HFFc6 (cell line): ENCODE results near the gene TSPAN3. TPM values are rescaled to one million over a fixed set of nuclear protein-coding genes. Genes with fewer than 3 reads are reported as not detected.

Experiments
- DNase-seq: peaks from one replicate; pipeline ENCODE4 v3.0.0-alpha.2; 2018
- H3K27ac Mint-ChIP-seq: 2 replicates; pipeline ENCODE4 v1.8.0; 2020; ENCODE audit warnings: mild to moderate bottlenecking, mixed read lengths
- H3K27me3 Mint-ChIP-seq: 2 replicates; pipeline ENCODE4 v1.8.0; 2021; ENCODE audit warnings: mild to moderate bottlenecking, moderate library complexity, mixed read lengths; ENCODE audit not compliant: insufficient read depth
- H3K36me3 Mint-ChIP-seq: 2 replicates; pipeline ENCODE4 v1.8.0; 2021; ENCODE audit warnings: low read depth, mixed read lengths
- H3K4me1 Mint-ChIP-seq: 2 replicates; pipeline ENCODE4 v1.8.0; 2020; ENCODE audit warnings: low read depth, mixed read lengths
- H3K4me3 Mint-ChIP-seq: 2 replicates; pipeline ENCODE4 v1.8.0; 2020; ENCODE audit warnings: mild to moderate bottlenecking, moderate library complexity, mixed read lengths
- H3K9me3 Mint-ChIP-seq: 2 replicates; pipeline ENCODE4 v1.8.0; 2020; ENCODE audit warnings: mild to moderate bottlenecking, mixed read lengths
- total RNA-seq, 6 experiments: library from RNA; stranded (reverse); fragmentation: NEBNext Ultra II Directional; extraction: Animal tissue kit (Norgen Biotek cat#: 25700); gene quantifications; 2 replicates in 1 of 6; 3 replicates in 5 of 6; pipeline ENCODE4 v1.2.3, GENCODE V29; 2021
- TF ChIP-seq, protein P1 (sequence below): fragments of 200-600 bp; sonication (generic); IDR thresholded peaks from 2 replicates; pipeline ENCODE4 v1.5.0; 2021; ENCODE audit warnings: antibody characterized with exemption, mild to moderate bottlenecking

The TSPAN3 gene
- total RNA-seq, 6 experiments from 2014 or later: 153 to 222 (median 183) TPM

DNA sequence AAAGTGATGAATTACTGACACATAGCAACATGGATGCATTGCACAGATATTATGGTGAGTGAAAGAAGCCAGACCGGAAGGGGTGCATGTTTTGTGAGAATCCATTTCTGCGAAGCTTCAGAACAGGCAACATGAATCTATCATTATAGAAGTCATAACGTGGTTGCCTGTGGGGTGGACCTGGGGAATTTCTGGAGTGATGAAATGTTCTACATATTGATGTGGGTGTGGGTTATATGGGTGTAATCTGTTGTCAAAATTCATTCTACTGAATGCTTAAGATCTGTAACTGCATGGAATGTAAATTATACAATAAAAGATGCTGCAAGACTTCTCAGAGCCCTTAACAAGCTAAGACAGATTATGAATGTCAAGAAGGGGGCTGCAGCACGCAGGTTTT is 25.2 kb upstream of the TSPAN3 start:
- no peak for DNase-seq
- TF ChIP-seq, protein P1, sequence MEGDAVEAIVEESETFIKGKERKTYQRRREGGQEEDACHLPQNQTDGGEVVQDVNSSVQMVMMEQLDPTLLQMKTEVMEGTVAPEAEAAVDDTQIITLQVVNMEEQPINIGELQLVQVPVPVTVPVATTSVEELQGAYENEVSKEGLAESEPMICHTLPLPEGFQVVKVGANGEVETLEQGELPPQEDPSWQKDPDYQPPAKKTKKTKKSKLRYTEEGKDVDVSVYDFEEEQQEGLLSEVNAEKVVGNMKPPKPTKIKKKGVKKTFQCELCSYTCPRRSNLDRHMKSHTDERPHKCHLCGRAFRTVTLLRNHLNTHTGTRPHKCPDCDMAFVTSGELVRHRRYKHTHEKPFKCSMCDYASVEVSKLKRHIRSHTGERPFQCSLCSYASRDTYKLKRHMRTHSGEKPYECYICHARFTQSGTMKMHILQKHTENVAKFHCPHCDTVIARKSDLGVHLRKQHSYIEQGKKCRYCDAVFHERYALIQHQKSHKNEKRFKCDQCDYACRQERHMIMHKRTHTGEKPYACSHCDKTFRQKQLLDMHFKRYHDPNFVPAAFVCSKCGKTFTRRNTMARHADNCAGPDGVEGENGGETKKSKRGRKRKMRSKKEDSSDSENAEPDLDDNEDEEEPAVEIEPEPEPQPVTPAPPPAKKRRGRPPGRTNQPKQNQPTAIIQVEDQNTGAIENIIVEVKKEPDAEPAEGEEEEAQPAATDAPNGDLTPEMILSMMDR: no peak
- Mint-ChIP-seq H3K4me1 (no peaks in the 10 kb centered on the region), H3K4me3 (no peak overlapping the region), H3K27me3 (peaks cover 2% of the 10 kb centered on the region; the same call in 1 of the 2 replicates), H3K9me3 (no peaks in the 10 kb centered on the region), H3K36me3 (no peaks in the 10 kb centered on the region), H3K27ac (no peak overlapping the region)

GRCh38 chr15:77094397-77095030 is 23.6 kb upstream of the TSPAN3 start:
- DNase-seq: no peak
- H3K27me3 Mint-ChIP-seq: peaks cover 11% of the 10 kb centered on the region
- no peak overlapping the region for H3K27ac Mint-ChIP-seq
- no peaks in the 10 kb centered on the region for H3K36me3 Mint-ChIP-seq
- no peak overlapping the region for H3K4me3 Mint-ChIP-seq
- TF ChIP-seq, protein P1: peak; percentile 60
- no peaks in the 10 kb centered on the region for H3K9me3 Mint-ChIP-seq
- H3K4me1 Mint-ChIP-seq: no peaks in the 10 kb centered on the region

DNA sequence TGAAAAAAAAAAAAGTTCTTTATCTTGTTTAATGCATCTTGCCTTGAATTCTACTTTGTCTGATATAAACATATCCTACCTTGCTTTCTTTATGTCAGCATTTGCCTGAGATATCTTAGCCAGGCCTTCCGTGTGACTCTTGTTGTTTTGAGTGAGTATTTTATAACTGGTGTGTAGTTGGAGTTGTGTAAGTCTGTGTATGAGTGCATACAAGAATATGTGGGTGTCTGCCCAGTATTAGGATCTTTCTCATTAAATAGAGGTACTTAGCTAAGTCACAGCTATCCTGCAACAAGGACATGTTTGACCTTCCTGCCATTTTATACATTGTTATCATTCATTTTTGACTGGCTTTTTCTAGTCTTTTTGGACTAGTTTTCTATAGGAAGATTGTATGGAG is 22.5 kb upstream of the TSPAN3 start:
- no peak overlapping the region for H3K4me3 Mint-ChIP-seq
- H3K36me3 Mint-ChIP-seq: no peaks in the 10 kb centered on the region
- no peak overlapping the region for H3K27ac Mint-ChIP-seq
- TF ChIP-seq, protein P1: no peak
- no peak for DNase-seq
- H3K9me3 Mint-ChIP-seq: no peaks in the 10 kb centered on the region
- no peaks in the 10 kb centered on the region for H3K4me1 Mint-ChIP-seq
- H3K27me3 Mint-ChIP-seq: peaks cover 14% of the 10 kb centered on the region

DNA sequence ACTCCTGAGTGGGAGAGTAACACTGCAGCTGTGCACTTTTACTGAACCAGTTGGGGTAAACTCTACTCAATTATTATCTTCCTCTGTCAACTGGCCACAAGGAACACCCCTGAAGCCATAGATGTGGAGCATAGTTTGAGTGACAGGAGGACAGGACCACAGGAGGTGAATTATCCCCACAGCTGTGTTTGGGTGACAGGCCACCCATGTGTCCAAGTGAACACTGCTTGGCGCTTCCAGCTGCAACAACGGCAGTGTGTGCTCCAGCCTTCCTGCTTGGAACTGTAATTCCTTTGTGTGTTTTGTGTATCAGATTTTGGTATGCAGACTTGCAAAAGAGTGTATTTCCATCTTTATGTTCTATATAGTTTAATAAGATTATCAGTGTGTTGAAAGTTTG is 20.2 kb upstream of the TSPAN3 start:
- no peak for DNase-seq
- no peaks in the 10 kb centered on the region for H3K36me3 Mint-ChIP-seq
- H3K4me3 Mint-ChIP-seq: no peak overlapping the region
- no peak overlapping the region for H3K27ac Mint-ChIP-seq
- TF ChIP-seq, protein P1: no peak
- no peaks in the 10 kb centered on the region for H3K9me3 Mint-ChIP-seq
- H3K27me3 Mint-ChIP-seq: peaks cover 15% of the 10 kb centered on the region
- peaks cover 3% of the 10 kb centered on the region; the same call in 1 of the 2 replicates for H3K4me1 Mint-ChIP-seq

- Mint-ChIP-seq H3K4me1 (peaks cover 15% of the 10 kb centered on the region), H3K9me3 (no peaks in the 10 kb centered on the region), H3K27ac (no peak overlapping the region), H3K36me3 (no peaks in the 10 kb centered on the region), H3K27me3 (peaks cover 19% of the 10 kb centered on the region), H3K4me3 (no peak overlapping the region)
- DNase-seq: no peak
- TF ChIP-seq, protein P1: no peak
Observed at GRCh38 chr15:77087213-77087612, 16.3 kb upstream of the TSPAN3 start.
